Measurements from ENCODE around the gene MSH5. TPM values are rescaled to one million over a fixed set of nuclear protein-coding genes. Genes with fewer than 3 reads are reported as not detected.

MSH5 gene
- total RNA-seq, 6 experiments from 2014 or later, result 3.2 to 8.5 (median 4.3) TPM

- 85% methylated on average over 2 of the region's 4 CpGs for WGBS (ENCODE audit: insufficient coverage, low coverage, low lambda C conversion rate, missing lambda C conversion rate)
- intact Hi-C loops (cut with DNase I), result no loop called here
- TF ChIP-seq POLR2A (IDR thresholded peaks at IDR 0.05), result no peak
- TF ChIP-seq CTCF (IDR thresholded peaks at IDR 0.05), result no peak
- ATAC-seq (no peak), DNase-seq (no peak)
- Histone ChIP-seq H3K36me3 (peaks cover 0 to 86% (median 24%) of the 10 kb centered on the region in 4 donors), H3K27me3 (no peaks in the 10 kb centered on the region), H3K9me3 (no peaks in the 10 kb centered on the region), H3K4me3 (no peak overlapping the region), H3K4me1 (no peaks in the 10 kb centered on the region), H3K27ac (no peak overlapping the region)
Measured at GRCh38 chr6:31692353-31692752, 47.5 kb upstream of the MSH5 start.

GRCh38 chr6:31692886-31693285 is 46.9 kb upstream of the MSH5 start:
- Histone ChIP-seq H3K9me3 (no peaks in the 10 kb centered on the region), H3K36me3 (peaks cover 0 to 80% (median 23%) of the 10 kb centered on the region in 4 donors), H3K4me1 (no peaks in the 10 kb centered on the region), H3K27me3 (no peaks in the 10 kb centered on the region), H3K27ac (no peak overlapping the region), H3K4me3 (no peak overlapping the region)
- WGBS (ENCODE audit: insufficient coverage, low coverage, low lambda C conversion rate, missing lambda C conversion rate), result 90% methylated on average over 7 of the region's 9 CpGs
- no peak for TF ChIP-seq POLR2A (IDR thresholded peaks at IDR 0.05)
- no peak for TF ChIP-seq CTCF (IDR thresholded peaks at IDR 0.05)
- DNase-seq (no peak), ATAC-seq (no peak)
- intact Hi-C loops (cut with DNase I), result no loop called here

GRCh38 chr6:31693535-31693934 is 46.3 kb upstream of the MSH5 start:
- Histone ChIP-seq H3K4me3 (no peak overlapping the region), H3K27me3 (no peaks in the 10 kb centered on the region), H3K36me3 (peaks cover 0 to 75% (median 20%) of the 10 kb centered on the region in 4 donors), H3K27ac (no peak overlapping the region), H3K9me3 (no peaks in the 10 kb centered on the region), H3K4me1 (no peaks in the 10 kb centered on the region)
- no peak for ATAC-seq
- WGBS (ENCODE audit: insufficient coverage, low coverage, low lambda C conversion rate, missing lambda C conversion rate), result 90% methylated on average over 3 of the region's 6 CpGs
- no peak for TF ChIP-seq CTCF (IDR thresholded peaks at IDR 0.05)
- no peak for TF ChIP-seq POLR2A (IDR thresholded peaks at IDR 0.05)
- no peak for DNase-seq
- intact Hi-C loops (cut with DNase I), result no loop called here

- Histone ChIP-seq H3K27me3 (no peaks in the 10 kb centered on the region), H3K4me1 (peaks cover 0 to 18% (median 11%) of the 10 kb centered on the region in 4 donors), H3K9me3 (no peaks in the 10 kb centered on the region), H3K36me3 (peaks cover 0 to 61% (median 6%) of the 10 kb centered on the region in 4 donors), H3K4me3 (no peak overlapping the region), H3K27ac (no peak overlapping the region)
- WGBS (ENCODE audit: insufficient coverage, low coverage, low lambda C conversion rate, missing lambda C conversion rate), result 67% methylated on average over 3 of the region's 3 CpGs
- no peak for ATAC-seq
- no peak for TF ChIP-seq POLR2A (IDR thresholded peaks at IDR 0.05)
- TF ChIP-seq CTCF (IDR thresholded peaks at IDR 0.05), result no peak
- intact Hi-C loops (cut with DNase I), result no loop called here
- no peak for DNase-seq
Measured at GRCh38 chr6:31697555-31697954, 42.2 kb upstream of the MSH5 start.
